Epithelial cell of proximal tubule (primary cell): ENCODE data around the gene SPEF2. TPM values are rescaled to one million over a fixed set of nuclear protein-coding genes. Genes with fewer than 3 reads are reported as not detected.

Experiments used
- DNase-seq: peaks from one replicate; pipeline ENCODE4 v3.0.0-alpha.2; 2011; ENCODE audit warnings: low read depth
- H3K4me3 ChIP-seq: 2 replicates; pipeline ENCODE4 v1.5.1; 2011; ENCODE audit warnings: low read depth, mild to moderate bottlenecking, low read length
- total RNA-seq: library from RNA; depleted of rRNA; stranded (reverse); fragments of >200 nt; gene quantifications from 2 replicates; pipeline ENCODE4 v1.2.3, GENCODE V29; 2015
- TF ChIP-seq, protein P1 (sequence below): conservative IDR thresholded peaks from 2 replicates; pipeline ENCODE4 v1.5.1; 2012; ENCODE audit warnings: low read depth, mild to moderate bottlenecking, low read length

Gene SPEF2
- total RNA-seq, 1 donor from 2014 or later = 2.3 TPM

DNA sequence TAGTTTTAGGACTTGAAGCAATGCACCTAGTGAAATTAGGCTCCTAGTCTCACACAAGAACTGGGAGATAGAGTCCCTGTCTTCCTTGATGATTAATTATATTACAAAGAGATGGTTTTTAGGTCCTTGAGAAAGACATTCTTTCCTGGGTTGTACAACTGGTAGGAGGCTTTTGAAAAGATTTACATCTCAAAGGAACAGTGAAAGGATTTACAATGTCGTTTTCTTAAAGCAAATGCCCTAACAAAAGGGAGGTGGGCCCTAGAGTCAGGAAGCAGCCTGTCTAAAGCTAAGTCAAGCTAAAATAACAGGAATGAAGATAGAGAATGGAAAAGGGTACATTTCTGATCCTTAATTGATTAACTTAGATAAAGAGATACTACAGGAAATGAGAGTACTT, 136.8 kb downstream of the SPEF2 start:
- DNase-seq = no peak
- H3K4me3 ChIP-seq = no peak overlapping the region
- TF ChIP-seq, protein P1, sequence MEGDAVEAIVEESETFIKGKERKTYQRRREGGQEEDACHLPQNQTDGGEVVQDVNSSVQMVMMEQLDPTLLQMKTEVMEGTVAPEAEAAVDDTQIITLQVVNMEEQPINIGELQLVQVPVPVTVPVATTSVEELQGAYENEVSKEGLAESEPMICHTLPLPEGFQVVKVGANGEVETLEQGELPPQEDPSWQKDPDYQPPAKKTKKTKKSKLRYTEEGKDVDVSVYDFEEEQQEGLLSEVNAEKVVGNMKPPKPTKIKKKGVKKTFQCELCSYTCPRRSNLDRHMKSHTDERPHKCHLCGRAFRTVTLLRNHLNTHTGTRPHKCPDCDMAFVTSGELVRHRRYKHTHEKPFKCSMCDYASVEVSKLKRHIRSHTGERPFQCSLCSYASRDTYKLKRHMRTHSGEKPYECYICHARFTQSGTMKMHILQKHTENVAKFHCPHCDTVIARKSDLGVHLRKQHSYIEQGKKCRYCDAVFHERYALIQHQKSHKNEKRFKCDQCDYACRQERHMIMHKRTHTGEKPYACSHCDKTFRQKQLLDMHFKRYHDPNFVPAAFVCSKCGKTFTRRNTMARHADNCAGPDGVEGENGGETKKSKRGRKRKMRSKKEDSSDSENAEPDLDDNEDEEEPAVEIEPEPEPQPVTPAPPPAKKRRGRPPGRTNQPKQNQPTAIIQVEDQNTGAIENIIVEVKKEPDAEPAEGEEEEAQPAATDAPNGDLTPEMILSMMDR = no peak

GRCh38 chr5:35755966-35756365, 138.3 kb downstream of the SPEF2 start:
- TF ChIP-seq, protein P1 = no peak
- no peak for DNase-seq
- no peak overlapping the region for H3K4me3 ChIP-seq

- TF ChIP-seq, protein P1 = no peak
- DNase-seq = no peak
- no peak overlapping the region for H3K4me3 ChIP-seq
Measured at GRCh38 chr5:35758151-35758724, 140.6 kb downstream of the SPEF2 start.

GRCh38 chr5:35761541-35761940, 143.9 kb downstream of the SPEF2 start:
- no peak for DNase-seq
- no peak overlapping the region for H3K4me3 ChIP-seq
- TF ChIP-seq, protein P1 = no peak

DNA sequence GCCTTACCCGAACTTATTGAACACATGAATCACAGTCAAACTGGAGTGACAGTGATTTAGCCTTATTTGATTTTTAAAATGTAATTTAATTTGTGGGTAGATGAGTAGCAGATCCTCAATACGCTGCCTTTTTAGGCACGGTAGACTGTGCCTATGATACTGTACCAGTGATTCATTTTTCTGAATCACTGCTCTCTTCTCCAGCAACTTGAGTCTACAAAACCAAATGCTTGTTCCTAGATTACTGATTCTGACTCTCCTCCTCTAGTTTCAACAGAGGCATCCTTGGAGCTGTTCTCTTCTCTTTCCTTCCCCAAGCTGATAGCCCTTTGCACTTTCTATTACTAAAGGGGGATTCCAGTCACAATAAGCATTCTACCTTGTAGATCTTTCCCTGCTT, 144.7 kb downstream of the SPEF2 start:
- DNase-seq = no peak
- TF ChIP-seq, protein P1 = no peak
- H3K4me3 ChIP-seq = no peak overlapping the region

- H3K4me3 ChIP-seq = no peak overlapping the region
- DNase-seq = no peak
Measured at GRCh38 chr5:35765921-35766320, 148.3 kb downstream of the SPEF2 start.

DNA sequence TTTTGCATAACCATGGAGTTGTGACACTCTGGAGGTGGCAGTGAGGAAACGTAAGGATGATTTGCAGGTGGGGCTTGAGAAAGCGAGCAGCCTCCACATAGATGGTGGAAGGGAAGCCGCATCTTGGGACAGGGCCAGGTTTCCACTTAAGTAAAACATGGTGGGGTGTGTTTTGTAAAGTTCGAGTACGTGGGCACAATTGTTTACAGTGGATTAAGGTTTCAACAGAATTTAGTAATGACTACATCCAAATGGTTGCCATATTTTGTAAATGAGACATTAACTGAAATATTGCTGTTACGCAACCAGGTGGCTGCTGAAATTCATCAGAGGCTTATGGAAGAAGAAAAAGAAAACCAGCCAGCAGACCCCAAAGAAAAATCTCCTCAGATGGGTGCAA, 153.6 kb downstream of the SPEF2 start:
- TF ChIP-seq, protein P1 = no peak

More at GRCh38 chr5:35765921-35766320, 148.3 kb downstream of the SPEF2 start:
- TF ChIP-seq, protein P1 = no peak

More for the DNA sequence above, 153.6 kb downstream of the SPEF2 start:
- H3K4me3 ChIP-seq = no peak overlapping the region
- DNase-seq = no peak
